GM12865 (cell line): ENCODE results near the gene ESM1.

Source experiments
- DNase-seq: peaks from one replicate; pipeline ENCODE4 v3.0.0; 2010; ENCODE audit warnings: low read depth
- H3K4me3 ChIP-seq: 2 replicates; pipeline ENCODE4 v1.5.1; 2011; ENCODE audit warnings: mild to moderate bottlenecking, low read depth, low read length, control low read depth
- CTCF ChIP-seq: IDR thresholded peaks from 2 replicates; pipeline ENCODE4 v1.5.1; 2011; ENCODE audit warnings: low read length, control low read depth, low read depth, inconsistent platforms; ENCODE audit not compliant: insufficient read depth; ENCODE audit errors: missing control alignments

The ESM1 gene

GRCh38 chr5:54996466-54996865, 11.1 kb upstream of the ESM1 start:
- TF ChIP-seq CTCF: no peak

GRCh38 chr5:54995168-54995567, 9.8 kb upstream of the ESM1 start:
- H3K4me3 ChIP-seq: no peak overlapping the region
- DNase-seq: no peak

More at GRCh38 chr5:54996466-54996865, 11.1 kb upstream of the ESM1 start:
- no peak overlapping the region for H3K4me3 ChIP-seq
- DNase-seq: no peak

GRCh38 chr5:54994628-54995027, 9.2 kb upstream of the ESM1 start:
- DNase-seq: no peak
- no peak overlapping the region for H3K4me3 ChIP-seq
- TF ChIP-seq CTCF: no peak

More at GRCh38 chr5:54995168-54995567, 9.8 kb upstream of the ESM1 start:
- TF ChIP-seq CTCF: no peak

GRCh38 chr5:54993318-54993717, 7.9 kb upstream of the ESM1 start:
- TF ChIP-seq CTCF: no peak
- no peak overlapping the region for H3K4me3 ChIP-seq
- DNase-seq: no peak

DNA sequence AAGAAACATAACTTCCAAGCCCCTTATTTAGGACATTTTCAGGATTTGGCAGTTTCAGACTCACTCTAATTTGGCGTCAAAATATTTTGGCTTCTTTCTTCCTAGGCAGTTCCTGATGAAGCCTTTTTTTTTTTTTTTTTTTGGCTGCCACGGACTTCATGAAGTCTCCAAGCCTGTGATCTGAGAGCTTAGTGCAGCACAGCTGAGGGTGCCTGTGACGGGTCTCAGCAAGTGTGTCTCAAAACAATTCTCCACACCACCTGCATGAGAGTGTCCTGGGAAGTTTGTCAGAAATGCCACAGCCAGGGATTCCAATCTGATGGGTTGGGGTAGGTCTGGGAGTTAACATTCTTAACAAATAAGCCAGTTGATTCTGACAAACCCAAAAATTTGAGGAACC, 6.0 kb upstream of the ESM1 start:
- H3K4me3 ChIP-seq: no peak overlapping the region
- no peak for TF ChIP-seq CTCF

DNA sequence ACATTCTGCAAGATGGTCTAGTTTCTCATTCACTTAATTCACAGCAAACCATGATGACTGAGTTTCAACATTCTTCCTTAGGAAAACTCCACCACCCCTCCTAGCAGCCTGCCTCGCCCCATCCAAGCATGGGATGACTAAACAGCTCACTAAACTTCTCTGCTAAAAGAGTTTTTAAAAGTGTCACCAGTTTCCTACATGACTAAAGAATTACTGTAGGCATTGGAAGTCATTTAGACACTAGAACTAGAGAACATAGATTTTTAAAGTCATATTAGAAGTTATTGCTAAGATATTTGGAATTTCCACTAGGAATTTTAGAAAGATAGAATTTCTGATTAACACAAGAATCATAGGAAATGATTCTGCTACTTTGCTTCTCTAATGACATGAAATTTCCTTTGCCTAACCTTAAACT, 5.5 kb upstream of the ESM1 start:
- TF ChIP-seq CTCF: no peak
- no peak for DNase-seq
- H3K4me3 ChIP-seq: no peak overlapping the region

More for the DNA sequence above, 6.0 kb upstream of the ESM1 start:
- no peak for DNase-seq

GRCh38 chr5:54988817-54989216, 3.4 kb upstream of the ESM1 start:
- no peak for TF ChIP-seq CTCF
- DNase-seq: no peak

More at GRCh38 chr5:54988817-54989216, 3.4 kb upstream of the ESM1 start:
- H3K4me3 ChIP-seq: no peak overlapping the region
